ENCODE data around the gene H2AZ1.

H2AZ1 gene

GRCh38 chr4:99946356-99947189, 3.5 kb downstream of the H2AZ1 start, which contains the start of gene DNAJB14:
DNAJB14 (minus strand) TSS chr4:99946618; CDS start chr4:99946571, 47 bp downstream.
- TF ChIP-seq USF1 (IDR thresholded peaks at IDR 0.05), result peak; percentile 54; the same call in 1 of the 2 replicates
- TF ChIP-seq FOXM1 (IDR thresholded peaks at IDR 0.05; ENCODE audit: borderline replicate concordance, low read depth), result no peak
- no peak for TF ChIP-seq NFIC (IDR thresholded peaks at IDR 0.05)
- TF ChIP-seq ZBTB7A (IDR thresholded peaks at IDR 0.05; ENCODE audit: low read depth), result peak; percentile 31; the same call in 1 of the 2 replicates
- TF ChIP-seq MAX (IDR thresholded peaks at IDR 0.05), result peak; percentile 61
- peak; percentile 4; the same call in 1 of the 2 replicates for TF ChIP-seq TEAD4 (IDR thresholded peaks at IDR 0.05)
- TF ChIP-seq REST (IDR thresholded peaks at IDR 0.05; ENCODE audit: low read depth), result no peak; the same call in 1 of the 2 replicates
- no peak for TF ChIP-seq EP300 (IDR thresholded peaks at IDR 0.05; ENCODE audit: borderline replicate concordance)
- peak; percentile 33; the same call in 1 of the 2 replicates for TF ChIP-seq TCF12 (IDR thresholded peaks at IDR 0.05; ENCODE audit: low read depth)
- no peak for TF ChIP-seq RAD21 (IDR thresholded peaks at IDR 0.05; ENCODE audit: low read depth)
- TF ChIP-seq CEBPB (IDR thresholded peaks at IDR 0.05), result no peak
- TF ChIP-seq TAF1 (IDR thresholded peaks at IDR 0.05; ENCODE audit: low read depth), result no peak; the same call in 1 of the 2 replicates
- TF ChIP-seq CREB1 (IDR thresholded peaks at IDR 0.05; ENCODE audit: low read depth), result 0 out of 2 replicates have a peak, but pooled peaks have one; percentile 2
- no peak; the same call in 1 of the 2 replicates for TF ChIP-seq EGR1 (IDR thresholded peaks at IDR 0.05)
- peak; percentile 47; the same call in 1 of the 2 replicates for TF ChIP-seq YY1 (IDR thresholded peaks at IDR 0.05; ENCODE audit: low read depth)

- no peak for TF ChIP-seq TAF1 (IDR thresholded peaks at IDR 0.05; ENCODE audit: low read depth)
- 0 out of 2 replicates have a peak, but pooled peaks have one; percentile 4 for TF ChIP-seq CREB1 (IDR thresholded peaks at IDR 0.05; ENCODE audit: low read depth)
- no peak for TF ChIP-seq REST (IDR thresholded peaks at IDR 0.05; ENCODE audit: low read depth)
- no peak for TF ChIP-seq CEBPB (IDR thresholded peaks at IDR 0.05)
Measured at GRCh38 chr4:99945718-99946355, 4.2 kb downstream of the H2AZ1 start.

GRCh38 chr4:99943904-99944437, 6.1 kb downstream of the H2AZ1 start:
- TF ChIP-seq EP300 (IDR thresholded peaks at IDR 0.05; ENCODE audit: borderline replicate concordance), result no peak

- TF ChIP-seq NFIC (IDR thresholded peaks at IDR 0.05) (no peak), USF1 (IDR thresholded peaks at IDR 0.05) (no peak), REST (IDR thresholded peaks at IDR 0.05; ENCODE audit: low read depth) (no peak), TCF12 (IDR thresholded peaks at IDR 0.05; ENCODE audit: low read depth) (no peak), CREB1 (IDR thresholded peaks at IDR 0.05; ENCODE audit: low read depth) (no peak), FOXM1 (IDR thresholded peaks at IDR 0.05; ENCODE audit: borderline replicate concordance, low read depth) (no peak), ZBTB7A (IDR thresholded peaks at IDR 0.05; ENCODE audit: low read depth) (no peak), TAF1 (IDR thresholded peaks at IDR 0.05; ENCODE audit: low read depth) (no peak), EGR1 (IDR thresholded peaks at IDR 0.05) (no peak)
Measured at GRCh38 chr4:99938243-99938753, 11.8 kb downstream of the H2AZ1 start.
